Liver (tissue), 9 donors: ENCODE results near the gene GPR26. TPM values are rescaled to one million over a fixed set of nuclear protein-coding genes. Genes with fewer than 3 reads are reported as not detected.

Experiments used
- DNase-seq: peaks from one replicate; pipeline ENCODE4 v3.0.0-alpha.2; 2017; ENCODE audit warnings: low spot score
- H3K27ac ChIP-seq, 2 donors: one replicate each; pipeline ENCODE4 v1.7.0; 2013; ENCODE audit warnings: inconsistent platforms in 2 of 2, low read length in 2 of 2, control low read depth in 1 of 2, low read depth in 1 of 2, mild to moderate bottlenecking in 1 of 2
- H3K27me3 ChIP-seq, 4 donors: one replicate each; pipeline versions ENCODE4 v1.6.1 to v1.7.0; 2013; ENCODE audit warnings: low read length in 3 of 4, inconsistent platforms in 1 of 4, mild to moderate bottlenecking in 1 of 4, moderate library complexity in 1 of 4; ENCODE audit not compliant: control insufficient read depth in 4 of 4, insufficient read depth in 4 of 4
- H3K36me3 ChIP-seq, 4 donors: one replicate each; pipeline versions ENCODE4 v1.6.1 to v1.7.0; 2013; ENCODE audit warnings: low read length in 3 of 4, mild to moderate bottlenecking in 3 of 4, low read depth in 1 of 4, moderate library complexity in 1 of 4; ENCODE audit not compliant: control insufficient read depth in 4 of 4, insufficient read depth in 3 of 4
- H3K4me1 ChIP-seq, 4 donors: one replicate each; pipeline versions ENCODE4 v1.6.1 to v1.7.0; 2013; ENCODE audit warnings: low read length in 3 of 4, mild to moderate bottlenecking in 3 of 4, moderate library complexity in 1 of 4; ENCODE audit not compliant: control insufficient read depth in 4 of 4, insufficient read depth in 4 of 4
- H3K4me3 ChIP-seq, 3 donors: one replicate each; pipeline versions ENCODE4 v1.6.1 to v1.7.0; 2013; ENCODE audit warnings: low read length in 3 of 3, control low read depth in 1 of 3, low read depth in 1 of 3, mild to moderate bottlenecking in 1 of 3
- H3K9ac ChIP-seq, 2 donors: one replicate each; pipeline ENCODE4 v1.7.0; 2013; ENCODE audit warnings: low read length in 2 of 2, mild to moderate bottlenecking in 2 of 2, moderate library complexity in 2 of 2, control low read depth in 1 of 2, low read depth in 1 of 2
- H3K9me3 ChIP-seq, 4 donors: one replicate each; pipeline versions ENCODE4 v1.6.1 to v1.7.0; 2013; ENCODE audit warnings: low read length in 3 of 4; ENCODE audit not compliant: control insufficient read depth in 4 of 4
- ATF3 ChIP-seq: IDR thresholded peaks from 2 replicates; pipeline ENCODE4 v1.6.1; 2016; ENCODE audit warnings: antibody characterized with exemption
- CTCF ChIP-seq: fragments of 150-350 bp; IDR thresholded peaks from 2 replicates; pipeline ENCODE4 v1.5.1; 2017; ENCODE audit warnings: improper control_type of control experiment, low read depth, low read length; ENCODE audit not compliant: missing input control
- EGR1 ChIP-seq, 2 donors: IDR thresholded peaks; 2 replicates each; pipeline ENCODE4 v1.6.1; 2016 to 2018; ENCODE audit warnings: antibody characterized with exemption in 2 of 2, low read depth in 2 of 2
- FOXA1 ChIP-seq: IDR thresholded peaks from 2 replicates; pipeline ENCODE4 v1.6.1; 2016; ENCODE audit warnings: antibody characterized with exemption
- GABPA ChIP-seq, 2 donors: IDR thresholded peaks in 1 of 2; conservative IDR thresholded peaks in 1 of 2; 2 replicates each; pipeline ENCODE4 v1.6.1; 2016; ENCODE audit warnings: antibody characterized with exemption in 2 of 2, mild to moderate bottlenecking in 1 of 2, moderate library complexity in 1 of 2
- HNF4A ChIP-seq, 2 donors: conservative IDR thresholded peaks; 2 replicates each; pipeline ENCODE4 v1.6.1; 2016; ENCODE audit warnings: antibody characterized with exemption in 2 of 2, mild to moderate bottlenecking in 2 of 2
- HNF4G ChIP-seq: IDR thresholded peaks from 2 replicates; pipeline ENCODE4 v1.6.1; 2016; ENCODE audit warnings: antibody characterized with exemption
- JUND ChIP-seq, 2 donors: IDR thresholded peaks; 2 replicates each; pipeline ENCODE4 v1.6.1; 2016; ENCODE audit warnings: antibody characterized with exemption in 2 of 2
- NR2F2 ChIP-seq: IDR thresholded peaks from 2 replicates; pipeline ENCODE4 v1.6.1; 2016; ENCODE audit warnings: antibody characterized with exemption
- RAD21 ChIP-seq, 2 donors: IDR thresholded peaks; 2 replicates each; pipeline ENCODE4 v1.6.1; 2016; ENCODE audit warnings: antibody characterized with exemption in 2 of 2, mild to moderate bottlenecking in 2 of 2
- RXRA ChIP-seq, 2 donors: IDR thresholded peaks; 2 replicates each; pipeline ENCODE4 v1.6.1; 2017 to 2018; ENCODE audit warnings: antibody characterized with exemption in 2 of 2, mild to moderate bottlenecking in 1 of 2
- SP1 ChIP-seq: IDR thresholded peaks from 2 replicates; pipeline ENCODE4 v1.6.1; 2018; ENCODE audit warnings: antibody characterized with exemption, mild to moderate bottlenecking
- TAF1 ChIP-seq: conservative IDR thresholded peaks from 2 replicates; pipeline ENCODE4 v1.6.1; 2016; ENCODE audit warnings: antibody characterized with exemption, mild to moderate bottlenecking
- YY1 ChIP-seq: IDR thresholded peaks from 2 replicates; pipeline ENCODE4 v1.6.1; 2016; ENCODE audit warnings: antibody characterized with exemption, mild to moderate bottlenecking
- WGBS: extraction: QIAGEN DNeasy Blood & Tissue Kit; methylation state at CpG from one replicate; pipeline ENCODE4 v1.1.7; 2013; 5-methylcytosine and 5-hydroxymethylcytosine counted together
- polyA plus RNA-seq, 2 donors: library from polyadenylated mRNA; stranded (reverse) in 1 of 2; unstranded in 1 of 2; fragments of 200-250 nt in 1 of 2; fragments of >200 nt in 1 of 2; fragmentation: Nextera tagmentation in 1 of 2; extraction: Ambion mirVana in 1 of 2; gene quantifications; one replicate each; pipeline versions ENCODE4 v1.2.1 to v1.2.3, GENCODE V29; 2013 to 2015
- total RNA-seq, 2 donors: library from RNA; depleted of rRNA; stranded (reverse); fragments of >200 nt; gene quantifications; one replicate each; pipeline ENCODE4 v1.2.3, GENCODE V29; 2014
- TF ChIP-seq, protein P1 (sequence below): IDR thresholded peaks from 2 replicates; pipeline ENCODE4 v1.6.1; 2016; ENCODE audit warnings: antibody characterized with exemption
- TF ChIP-seq, protein P2 (sequence below): IDR thresholded peaks from 2 replicates; pipeline ENCODE4 v1.6.1; 2016; ENCODE audit warnings: antibody characterized with exemption
- TF ChIP-seq, protein P3 (sequence below): IDR thresholded peaks from 2 replicates; pipeline ENCODE4 v1.6.1; 2016; ENCODE audit warnings: antibody characterized with exemption, mild to moderate bottlenecking
- donor health status: healthy.
- donor health status: healthy.
- donor health status: healthy.
- donor health status: healthy.
- donor health status: healthy.

The GPR26 gene
- total and polyA plus RNA-seq, 4 donors, result not detected

- Histone ChIP-seq H3K36me3 (no peaks in the 10 kb centered on the region), H3K9ac (no peak overlapping the region), H3K27ac (no peak overlapping the region), H3K27me3 (peaks cover 0 to 10% (median 1%) of the 10 kb centered on the region in 4 donors), H3K4me1 (no peaks in the 10 kb centered on the region), H3K9me3 (no peaks in the 10 kb centered on the region), H3K4me3 (no peak overlapping the region)
- DNase-seq, result no peak
- no peak for TF ChIP-seq HNF4A (conservative IDR thresholded peaks at IDR 0.05)
- TF ChIP-seq, protein P1, sequence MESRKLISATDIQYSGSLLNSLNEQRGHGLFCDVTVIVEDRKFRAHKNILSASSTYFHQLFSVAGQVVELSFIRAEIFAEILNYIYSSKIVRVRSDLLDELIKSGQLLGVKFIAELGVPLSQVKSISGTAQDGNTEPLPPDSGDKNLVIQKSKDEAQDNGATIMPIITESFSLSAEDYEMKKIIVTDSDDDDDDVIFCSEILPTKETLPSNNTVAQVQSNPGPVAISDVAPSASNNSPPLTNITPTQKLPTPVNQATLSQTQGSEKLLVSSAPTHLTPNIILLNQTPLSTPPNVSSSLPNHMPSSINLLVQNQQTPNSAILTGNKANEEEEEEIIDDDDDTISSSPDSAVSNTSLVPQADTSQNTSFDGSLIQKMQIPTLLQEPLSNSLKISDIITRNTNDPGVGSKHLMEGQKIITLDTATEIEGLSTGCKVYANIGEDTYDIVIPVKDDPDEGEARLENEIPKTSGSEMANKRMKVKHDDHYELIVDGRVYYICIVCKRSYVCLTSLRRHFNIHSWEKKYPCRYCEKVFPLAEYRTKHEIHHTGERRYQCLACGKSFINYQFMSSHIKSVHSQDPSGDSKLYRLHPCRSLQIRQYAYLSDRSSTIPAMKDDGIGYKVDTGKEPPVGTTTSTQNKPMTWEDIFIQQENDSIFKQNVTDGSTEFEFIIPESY, result no peak
- TF ChIP-seq TAF1, result no peak
- TF ChIP-seq CTCF, result no peak
- TF ChIP-seq ATF3, result no peak
- TF ChIP-seq JUND (IDR thresholded peaks at IDR 0.05), result no peak
- TF ChIP-seq RXRA (IDR thresholded peaks at IDR 0.05), result no peak
- no peak for TF ChIP-seq FOXA1
- no peak for TF ChIP-seq SP1
- TF ChIP-seq HNF4G, result no peak
- no peak for TF ChIP-seq NR2F2
- TF ChIP-seq GABPA (IDR thresholded peaks at IDR 0.05 in 1 of 2, conservative IDR thresholded peaks at IDR 0.05 in 1 of 2), result no peak
- TF ChIP-seq RAD21 (IDR thresholded peaks at IDR 0.05), result no peak
- no peak for TF ChIP-seq EGR1 (IDR thresholded peaks at IDR 0.05; ENCODE audit: low read depth in 2 of 2)
- TF ChIP-seq YY1, result no peak
- TF ChIP-seq, protein P2, sequence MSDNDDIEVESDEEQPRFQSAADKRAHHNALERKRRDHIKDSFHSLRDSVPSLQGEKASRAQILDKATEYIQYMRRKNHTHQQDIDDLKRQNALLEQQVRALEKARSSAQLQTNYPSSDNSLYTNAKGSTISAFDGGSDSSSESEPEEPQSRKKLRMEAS, result no peak
- TF ChIP-seq, protein P3, sequence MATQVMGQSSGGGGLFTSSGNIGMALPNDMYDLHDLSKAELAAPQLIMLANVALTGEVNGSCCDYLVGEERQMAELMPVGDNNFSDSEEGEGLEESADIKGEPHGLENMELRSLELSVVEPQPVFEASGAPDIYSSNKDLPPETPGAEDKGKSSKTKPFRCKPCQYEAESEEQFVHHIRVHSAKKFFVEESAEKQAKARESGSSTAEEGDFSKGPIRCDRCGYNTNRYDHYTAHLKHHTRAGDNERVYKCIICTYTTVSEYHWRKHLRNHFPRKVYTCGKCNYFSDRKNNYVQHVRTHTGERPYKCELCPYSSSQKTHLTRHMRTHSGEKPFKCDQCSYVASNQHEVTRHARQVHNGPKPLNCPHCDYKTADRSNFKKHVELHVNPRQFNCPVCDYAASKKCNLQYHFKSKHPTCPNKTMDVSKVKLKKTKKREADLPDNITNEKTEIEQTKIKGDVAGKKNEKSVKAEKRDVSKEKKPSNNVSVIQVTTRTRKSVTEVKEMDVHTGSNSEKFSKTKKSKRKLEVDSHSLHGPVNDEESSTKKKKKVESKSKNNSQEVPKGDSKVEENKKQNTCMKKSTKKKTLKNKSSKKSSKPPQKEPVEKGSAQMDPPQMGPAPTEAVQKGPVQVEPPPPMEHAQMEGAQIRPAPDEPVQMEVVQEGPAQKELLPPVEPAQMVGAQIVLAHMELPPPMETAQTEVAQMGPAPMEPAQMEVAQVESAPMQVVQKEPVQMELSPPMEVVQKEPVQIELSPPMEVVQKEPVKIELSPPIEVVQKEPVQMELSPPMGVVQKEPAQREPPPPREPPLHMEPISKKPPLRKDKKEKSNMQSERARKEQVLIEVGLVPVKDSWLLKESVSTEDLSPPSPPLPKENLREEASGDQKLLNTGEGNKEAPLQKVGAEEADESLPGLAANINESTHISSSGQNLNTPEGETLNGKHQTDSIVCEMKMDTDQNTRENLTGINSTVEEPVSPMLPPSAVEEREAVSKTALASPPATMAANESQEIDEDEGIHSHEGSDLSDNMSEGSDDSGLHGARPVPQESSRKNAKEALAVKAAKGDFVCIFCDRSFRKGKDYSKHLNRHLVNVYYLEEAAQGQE, result no peak
- WGBS, result 30% methylated on average over 2 of the region's 2 CpGs
Measured at GRCh38 chr10:123648595-123648994, 17.6 kb upstream of the GPR26 start.

DNA sequence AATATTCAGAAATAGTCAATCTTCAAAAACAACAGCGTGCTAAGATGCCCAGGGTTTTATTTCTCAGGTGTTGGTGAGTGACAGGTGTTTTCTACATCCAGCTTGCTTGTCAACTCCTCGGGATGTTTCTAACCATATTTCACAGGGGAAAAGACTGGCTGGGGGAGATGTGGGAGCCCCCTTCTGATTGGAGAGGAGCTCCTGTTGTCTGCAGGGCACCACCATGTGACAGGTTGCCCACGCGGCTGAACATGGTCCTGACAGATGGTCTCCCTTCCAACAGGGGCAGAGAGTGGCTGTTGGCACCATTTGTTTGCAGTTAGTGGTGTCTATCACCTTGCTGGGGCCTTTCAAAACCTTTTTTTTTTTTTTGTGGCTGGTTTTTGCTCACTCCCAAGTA is 16.5 kb upstream of the GPR26 start:
- H3K27me3 ChIP-seq, result peaks cover 0 to 6% (median under 1%) of the 10 kb centered on the region in 4 donors
- no peaks in the 10 kb centered on the region for H3K36me3 ChIP-seq
- H3K4me1 ChIP-seq, result no peaks in the 10 kb centered on the region
- no peaks in the 10 kb centered on the region for H3K9me3 ChIP-seq
- DNase-seq, result no peak
- H3K27ac ChIP-seq, result no peak overlapping the region
- H3K9ac ChIP-seq, result no peak overlapping the region
- no peak overlapping the region for H3K4me3 ChIP-seq
- 64% methylated on average over 4 of the region's 4 CpGs for WGBS
- TF ChIP-seq, protein P3, result no peak
- TF ChIP-seq YY1 (no peak), RAD21 (IDR thresholded peaks at IDR 0.05) (no peak), ATF3 (no peak), HNF4A (conservative IDR thresholded peaks at IDR 0.05) (no peak), SP1 (no peak)
- TF ChIP-seq, protein P2, result no peak
- TF ChIP-seq, protein P1, result no peak
